Nephron (organoid): ENCODE results near the gene LRRC28.

Experiments used
- H3K27ac Mint-ChIP-seq, 3 experiments: 2 replicates each; pipeline ENCODE4 v1.8.0; 2020; ENCODE audit warnings: mixed read lengths in 3 of 3, mild to moderate bottlenecking in 2 of 3, moderate library complexity in 1 of 3
- H3K27me3 Mint-ChIP-seq: 2 replicates; pipeline ENCODE4 v1.8.0; 2021; ENCODE audit warnings: low read depth, mild to moderate bottlenecking, moderate library complexity, mixed read lengths
- H3K36me3 Mint-ChIP-seq: 2 replicates; pipeline ENCODE4 v1.8.0; 2020; ENCODE audit warnings: low read depth, mixed read lengths
- H3K4me1 Mint-ChIP-seq: 2 replicates; pipeline ENCODE4 v1.8.0; 2020; ENCODE audit warnings: mixed read lengths
- H3K4me3 Mint-ChIP-seq, 3 experiments: 2 replicates each; pipeline ENCODE4 v1.8.0; 2020; ENCODE audit warnings: mild to moderate bottlenecking in 3 of 3, mixed read lengths in 3 of 3, moderate library complexity in 2 of 3
- H3K9me3 Mint-ChIP-seq: 2 replicates; pipeline ENCODE4 v1.8.0; 2020; ENCODE audit warnings: mixed read lengths
- CTCF ChIP-seq, 3 experiments: fragments of 200-600 bp; sonication (generic); IDR thresholded peaks; one replicate each; pipeline ENCODE4 v1.5.0; 2021; ENCODE audit warnings: antibody characterized with exemption in 3 of 3; ENCODE audit not compliant: unreplicated experiment in 3 of 3

The LRRC28 gene

GRCh38 chr15:99426431-99427105, 175.3 kb downstream of the LRRC28 start:
- Mint-ChIP-seq H3K9me3 (peaks cover 3% of the 10 kb centered on the region), H3K36me3 (no peaks in the 10 kb centered on the region), H3K4me3 (no peak overlapping the region), H3K27me3 (peaks cover 14% of the 10 kb centered on the region), H3K4me1 (peaks cover 5% of the 10 kb centered on the region), H3K27ac (no peak overlapping the region)
- no peak for TF ChIP-seq CTCF (IDR thresholded peaks at IDR 0.05; ENCODE audit: unreplicated experiment in 3 of 3)

- peaks cover 14% of the 10 kb centered on the region for H3K27me3 Mint-ChIP-seq
- no peaks in the 10 kb centered on the region for H3K9me3 Mint-ChIP-seq
- H3K36me3 Mint-ChIP-seq: no peaks in the 10 kb centered on the region
- H3K4me3 Mint-ChIP-seq: no peak overlapping the region
- no peak overlapping the region for H3K27ac Mint-ChIP-seq
- TF ChIP-seq CTCF (IDR thresholded peaks at IDR 0.05; ENCODE audit: unreplicated experiment in 3 of 3): no peak
- peaks cover 5% of the 10 kb centered on the region for H3K4me1 Mint-ChIP-seq
These were observed 175.9 kb downstream of the LRRC28 start for GRCh38 chr15:99427210-99427609.

- H3K27ac Mint-ChIP-seq: no peak overlapping the region
- H3K4me1 Mint-ChIP-seq: peaks cover 5% of the 10 kb centered on the region
- TF ChIP-seq CTCF (IDR thresholded peaks at IDR 0.05; ENCODE audit: unreplicated experiment in 3 of 3): no peak
- no peaks in the 10 kb centered on the region for H3K36me3 Mint-ChIP-seq
- H3K9me3 Mint-ChIP-seq: no peaks in the 10 kb centered on the region
- no peak overlapping the region for H3K4me3 Mint-ChIP-seq
- peaks cover 14% of the 10 kb centered on the region for H3K27me3 Mint-ChIP-seq
These were observed 176.5 kb downstream of the LRRC28 start for GRCh38 chr15:99427668-99428361.

- H3K36me3 Mint-ChIP-seq: no peaks in the 10 kb centered on the region
- H3K4me3 Mint-ChIP-seq: no peak overlapping the region
- no peaks in the 10 kb centered on the region for H3K9me3 Mint-ChIP-seq
- peaks cover 10% of the 10 kb centered on the region for H3K27me3 Mint-ChIP-seq
- H3K4me1 Mint-ChIP-seq: peaks cover 10% of the 10 kb centered on the region
- TF ChIP-seq CTCF (IDR thresholded peaks at IDR 0.05; ENCODE audit: unreplicated experiment in 3 of 3): no peak
- no peak overlapping the region for H3K27ac Mint-ChIP-seq
These were observed 178.4 kb downstream of the LRRC28 start for GRCh38 chr15:99429681-99430081.

GRCh38 chr15:99430881-99431401, 179.7 kb downstream of the LRRC28 start:
- no peaks in the 10 kb centered on the region for H3K9me3 Mint-ChIP-seq
- no peak for TF ChIP-seq CTCF (IDR thresholded peaks at IDR 0.05; ENCODE audit: unreplicated experiment in 3 of 3)
- no peaks in the 10 kb centered on the region for H3K36me3 Mint-ChIP-seq
- H3K27ac Mint-ChIP-seq: no peak overlapping the region
- peaks cover 15% of the 10 kb centered on the region for H3K4me1 Mint-ChIP-seq
- H3K27me3 Mint-ChIP-seq: peaks cover 14% of the 10 kb centered on the region
- no peak overlapping the region for H3K4me3 Mint-ChIP-seq
